ENCODE measurements around the gene GDF10. TPM values are rescaled to one million over a fixed set of nuclear protein-coding genes. Genes with fewer than 3 reads are reported as not detected.

Gene GDF10
- total and polyA plus RNA-seq, 2 donors (not counting 1 experiment from before 2014, with no cell fraction given), result not detected

DNA sequence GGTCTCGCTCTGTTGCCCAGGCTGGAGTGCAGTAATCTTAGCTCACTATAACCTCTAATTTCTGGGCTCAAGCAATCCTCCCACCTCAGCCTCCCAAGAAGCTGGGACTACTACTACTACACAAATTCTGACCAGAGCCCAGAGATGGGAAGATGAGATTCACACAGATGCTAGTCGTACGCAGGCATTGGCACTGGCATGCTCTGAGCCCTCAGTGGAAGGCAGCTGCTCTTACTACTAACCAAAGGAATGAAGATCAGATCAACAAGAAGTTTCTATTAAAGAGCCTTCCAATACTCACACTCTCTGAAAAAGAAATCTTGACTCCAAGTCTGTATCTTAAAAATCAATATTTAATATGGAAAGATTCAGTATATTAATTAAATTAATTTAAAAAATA, 32.9 kb downstream of the GDF10 start:
- H3K27me3 ChIP-seq (replicated peaks in 1 of 4; ENCODE audit: control extremely low read depth in 1 of 4, control insufficient read depth in 3 of 4, insufficient read depth in 4 of 4, low read length in 3 of 4), result no peaks in the 10 kb centered on the region
- no peak overlapping the region for H3K27ac ChIP-seq (ENCODE audit: low read length in 2 of 2)
- H3K79me2 ChIP-seq (ENCODE audit: control insufficient read depth, insufficient read depth, low read length), result no peaks in the 10 kb centered on the region
- ChIA-PET CTCF (no interaction called here), POLR2A (no interaction called here)
- H2AFZ ChIP-seq (ENCODE audit: insufficient read depth, low read depth, low read length, poor library complexity, severe bottlenecking), result no peak overlapping the region
- no peak overlapping the region for H3K4me2 ChIP-seq (replicated peaks; ENCODE audit: low read depth, low read length, poor library complexity, severe bottlenecking)
- no peak overlapping the region for H3K9ac ChIP-seq (ENCODE audit: low read length)
- H3K4me1 Mint-ChIP-seq, result no peaks in the 10 kb centered on the region
- H4K20me1 ChIP-seq (ENCODE audit: control insufficient read depth, insufficient read depth, low read length, poor library complexity, severe bottlenecking), result no peaks in the 10 kb centered on the region
- peaks cover 0 to 15% (median 0%) of the 10 kb centered on the region in 3 donors for H3K9me3 ChIP-seq (ENCODE audit: control extremely low read depth in 1 of 3, control insufficient read depth in 2 of 3, insufficient read depth in 1 of 3, low read length in 2 of 3)
- 95% methylated on average over 3 of the region's 3 CpGs for WGBS (ENCODE audit: insufficient coverage)
- H3K27ac Mint-ChIP-seq, result no peak overlapping the region
- no peak overlapping the region for H3K4me3 Mint-ChIP-seq
- H3K4me1 ChIP-seq (ENCODE audit: control insufficient read depth in 2 of 2, insufficient read depth in 2 of 2, low read length in 2 of 2), result no peaks in the 10 kb centered on the region
- H3K27me3 Mint-ChIP-seq, result peaks cover 18% of the 10 kb centered on the region
- no peak for ATAC-seq (ENCODE audit: low read depth)
- H3K9me3 Mint-ChIP-seq (ENCODE audit: insufficient read depth), result no peaks in the 10 kb centered on the region
- H3K4me3 ChIP-seq (ENCODE audit: control extremely low read depth in 1 of 5, extremely low read depth in 1 of 5, insufficient read depth in 1 of 5, low read depth in 2 of 5, low read length in 4 of 5), result no peak overlapping the region
- no peak for TF ChIP-seq EZH2 (IDR thresholded peaks at IDR 0.05; ENCODE audit: borderline replicate concordance, insufficient read depth, low read depth, low read length, poor library complexity, severe bottlenecking)
- TF ChIP-seq CTCF (IDR thresholded peaks at IDR 0.05), result no peak
- no peak for DNase-seq
- intact Hi-C loops (cut with micrococcal nuclease), result no loop called here
- H3K36me3 ChIP-seq (replicated peaks in 1 of 2; ENCODE audit: control extremely low read depth in 1 of 2, control insufficient read depth in 1 of 2, extremely low read depth in 1 of 2, insufficient read depth in 2 of 2, low read length in 1 of 2), result no peaks in the 10 kb centered on the region

GRCh38 chr10:47333532-47333931, 33.5 kb downstream of the GDF10 start:
- CTCF ChIA-PET, result no interaction called here
- TF ChIP-seq EZH2 (IDR thresholded peaks at IDR 0.05; ENCODE audit: borderline replicate concordance, insufficient read depth, low read depth, low read length, poor library complexity, severe bottlenecking) (no peak), CTCF (IDR thresholded peaks at IDR 0.05) (no peak)
- peaks cover 23% of the 10 kb centered on the region for H3K27me3 Mint-ChIP-seq

More at GRCh38 chr10:47333532-47333931, 33.5 kb downstream of the GDF10 start:
- no CpG with 5 or more reads among the region's 6 CpGs for WGBS (ENCODE audit: insufficient coverage)
- Mint-ChIP-seq H3K9me3 (ENCODE audit: insufficient read depth) (no peaks in the 10 kb centered on the region), H3K4me3 (no peak overlapping the region), H3K27ac (no peak overlapping the region), H3K4me1 (no peaks in the 10 kb centered on the region)
- H3K9ac ChIP-seq (ENCODE audit: low read length), result no peak overlapping the region
- H3K4me2 ChIP-seq (replicated peaks; ENCODE audit: low read depth, low read length, poor library complexity, severe bottlenecking), result no peak overlapping the region
- no peaks in the 10 kb centered on the region for H3K27me3 ChIP-seq (replicated peaks in 1 of 4; ENCODE audit: control extremely low read depth in 1 of 4, control insufficient read depth in 3 of 4, insufficient read depth in 4 of 4, low read length in 3 of 4)
- H3K27ac ChIP-seq (ENCODE audit: low read length in 2 of 2), result no peak overlapping the region
- no peaks in the 10 kb centered on the region for H3K79me2 ChIP-seq (ENCODE audit: control insufficient read depth, insufficient read depth, low read length)
- H4K20me1 ChIP-seq (ENCODE audit: control insufficient read depth, insufficient read depth, low read length, poor library complexity, severe bottlenecking), result no peaks in the 10 kb centered on the region
- H3K36me3 ChIP-seq (replicated peaks in 1 of 2; ENCODE audit: control extremely low read depth in 1 of 2, control insufficient read depth in 1 of 2, extremely low read depth in 1 of 2, insufficient read depth in 2 of 2, low read length in 1 of 2), result no peaks in the 10 kb centered on the region
- peaks cover 0 to 9% (median 0%) of the 10 kb centered on the region in 3 donors for H3K9me3 ChIP-seq (ENCODE audit: control extremely low read depth in 1 of 3, control insufficient read depth in 2 of 3, insufficient read depth in 1 of 3, low read length in 2 of 3)
- no peaks in the 10 kb centered on the region for H3K4me1 ChIP-seq (ENCODE audit: control insufficient read depth in 2 of 2, insufficient read depth in 2 of 2, low read length in 2 of 2)
- intact Hi-C loops (cut with micrococcal nuclease), result no loop called here
- no peak for DNase-seq
- ATAC-seq (ENCODE audit: low read depth), result no peak
- POLR2A ChIA-PET, result no interaction called here
- no peak overlapping the region for H2AFZ ChIP-seq (ENCODE audit: insufficient read depth, low read depth, low read length, poor library complexity, severe bottlenecking)
- H3K4me3 ChIP-seq (ENCODE audit: control extremely low read depth in 1 of 5, extremely low read depth in 1 of 5, insufficient read depth in 1 of 5, low read depth in 2 of 5, low read length in 4 of 5), result no peak overlapping the region
